DND-41 (cell line): ENCODE results near the gene TMEM245.

ENCODE experiments used
- EZH2 ChIP-seq: IDR thresholded peaks from 3 replicates; pipeline ENCODE4 v1.6.1; 2012; ENCODE audit warnings: borderline replicate concordance, low read depth, mild to moderate bottlenecking, moderate library complexity, low read length, inconsistent platforms; ENCODE audit not compliant: severe bottlenecking
- TF ChIP-seq, protein P1 (sequence below): IDR thresholded peaks from 2 replicates; pipeline ENCODE4 v1.5.1; 2012; ENCODE audit warnings: borderline replicate concordance, low read length, moderate library complexity, mild to moderate bottlenecking; ENCODE audit not compliant: poor library complexity, severe bottlenecking; ENCODE audit errors: extremely low read depth

DNA sequence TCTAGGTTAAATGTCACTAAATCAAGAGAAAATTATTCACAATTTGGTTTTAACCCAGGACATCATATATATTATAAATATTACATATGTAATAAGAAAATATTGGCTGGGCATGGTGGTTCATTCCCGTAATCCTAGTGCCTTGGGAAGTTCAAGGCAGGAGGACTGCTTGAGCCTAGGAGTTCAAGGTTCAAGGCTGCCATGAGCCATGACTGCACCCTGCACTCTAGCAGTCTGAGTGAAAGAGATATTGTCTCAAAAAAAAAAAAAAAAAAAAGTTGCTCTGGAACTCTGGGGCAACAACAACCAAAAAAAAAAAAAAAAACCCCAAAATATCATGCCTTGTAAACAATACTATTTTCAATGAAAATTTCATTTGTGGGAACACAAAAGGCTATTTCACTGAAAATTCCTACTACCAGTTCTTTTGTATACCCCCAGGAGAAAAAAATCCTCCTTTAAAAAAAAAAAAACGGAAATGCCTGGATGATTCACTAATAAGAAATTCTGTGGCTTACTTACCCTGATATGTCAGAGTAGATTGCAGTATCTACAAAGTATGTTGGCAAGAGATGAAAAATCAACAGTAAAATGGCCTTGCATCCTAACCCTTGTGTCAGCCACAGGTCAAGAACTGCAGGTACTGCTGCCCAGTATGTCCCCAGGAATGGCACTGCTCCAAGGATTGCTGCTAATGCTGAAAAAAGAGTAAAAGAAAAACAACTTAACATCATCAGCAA, 83.9 kb downstream of the TMEM245 start:
- TF ChIP-seq, protein P1, sequence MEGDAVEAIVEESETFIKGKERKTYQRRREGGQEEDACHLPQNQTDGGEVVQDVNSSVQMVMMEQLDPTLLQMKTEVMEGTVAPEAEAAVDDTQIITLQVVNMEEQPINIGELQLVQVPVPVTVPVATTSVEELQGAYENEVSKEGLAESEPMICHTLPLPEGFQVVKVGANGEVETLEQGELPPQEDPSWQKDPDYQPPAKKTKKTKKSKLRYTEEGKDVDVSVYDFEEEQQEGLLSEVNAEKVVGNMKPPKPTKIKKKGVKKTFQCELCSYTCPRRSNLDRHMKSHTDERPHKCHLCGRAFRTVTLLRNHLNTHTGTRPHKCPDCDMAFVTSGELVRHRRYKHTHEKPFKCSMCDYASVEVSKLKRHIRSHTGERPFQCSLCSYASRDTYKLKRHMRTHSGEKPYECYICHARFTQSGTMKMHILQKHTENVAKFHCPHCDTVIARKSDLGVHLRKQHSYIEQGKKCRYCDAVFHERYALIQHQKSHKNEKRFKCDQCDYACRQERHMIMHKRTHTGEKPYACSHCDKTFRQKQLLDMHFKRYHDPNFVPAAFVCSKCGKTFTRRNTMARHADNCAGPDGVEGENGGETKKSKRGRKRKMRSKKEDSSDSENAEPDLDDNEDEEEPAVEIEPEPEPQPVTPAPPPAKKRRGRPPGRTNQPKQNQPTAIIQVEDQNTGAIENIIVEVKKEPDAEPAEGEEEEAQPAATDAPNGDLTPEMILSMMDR: no peak
- no peak for TF ChIP-seq EZH2
